ENCODE results near the gene GINS2.

The GINS2 gene

DNA sequence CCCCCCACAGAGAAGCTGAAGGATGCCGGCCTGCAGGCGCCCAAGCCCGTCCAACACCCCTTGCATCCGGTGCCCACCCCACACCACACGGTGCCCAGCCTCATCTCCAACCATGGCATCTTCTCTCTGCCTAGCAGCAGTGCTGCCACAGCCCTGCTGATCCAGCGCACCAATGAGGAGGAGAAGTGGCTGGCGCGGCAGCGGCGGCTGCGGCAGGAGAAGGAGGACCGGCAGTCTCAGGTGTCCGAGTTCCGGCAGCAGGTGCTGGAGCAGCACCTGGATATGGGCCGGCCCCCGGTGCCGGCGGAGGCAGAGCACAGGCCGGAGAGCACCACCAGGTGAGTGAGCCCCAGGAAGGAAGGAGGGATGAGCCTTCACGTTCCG, 31.5 kb downstream of the GINS2 start:
- no peak overlapping the region for H3K4me3 ChIP-seq (ENCODE audit: low read depth, low read length, poor library complexity, severe bottlenecking)
- H4K20me1 ChIP-seq (ENCODE audit: insufficient read depth, low read length) = no peaks in the 10 kb centered on the region
- no peak overlapping the region for H2AFZ ChIP-seq (ENCODE audit: low read length)
- no peak overlapping the region for H3K4me2 ChIP-seq (ENCODE audit: low read length)
- H3K9me2 ChIP-seq (ENCODE audit: low read depth, low read length) = no peaks in the 10 kb centered on the region
- H3K27ac ChIP-seq (ENCODE audit: low read depth, low read length, poor library complexity, severe bottlenecking) = no peak overlapping the region
- H3K27me3 ChIP-seq (ENCODE audit: insufficient read depth, low read length) = no peaks in the 10 kb centered on the region
- no peak for TF ChIP-seq CTCF (IDR thresholded peaks at IDR 0.05; ENCODE audit: low read length)
- no peak for TF ChIP-seq EZH2 (IDR thresholded peaks at IDR 0.05; ENCODE audit: borderline replicate concordance, low read length)
- H3K9ac ChIP-seq (ENCODE audit: low read length) = no peak overlapping the region
- H3K9me3 ChIP-seq (ENCODE audit: low read length) = no peaks in the 10 kb centered on the region
- H3F3A ChIP-seq (ENCODE audit: insufficient read depth, low read length) = no peaks in the 10 kb centered on the region
- H3K36me3 ChIP-seq (ENCODE audit: insufficient read depth, low read length) = peaks cover 85% of the 10 kb centered on the region
- H3K4me1 ChIP-seq (ENCODE audit: insufficient read depth, low read length, severe bottlenecking) = no peaks in the 10 kb centered on the region
- no peaks in the 10 kb centered on the region for H3K79me2 ChIP-seq (ENCODE audit: insufficient read depth, low read length)

DNA sequence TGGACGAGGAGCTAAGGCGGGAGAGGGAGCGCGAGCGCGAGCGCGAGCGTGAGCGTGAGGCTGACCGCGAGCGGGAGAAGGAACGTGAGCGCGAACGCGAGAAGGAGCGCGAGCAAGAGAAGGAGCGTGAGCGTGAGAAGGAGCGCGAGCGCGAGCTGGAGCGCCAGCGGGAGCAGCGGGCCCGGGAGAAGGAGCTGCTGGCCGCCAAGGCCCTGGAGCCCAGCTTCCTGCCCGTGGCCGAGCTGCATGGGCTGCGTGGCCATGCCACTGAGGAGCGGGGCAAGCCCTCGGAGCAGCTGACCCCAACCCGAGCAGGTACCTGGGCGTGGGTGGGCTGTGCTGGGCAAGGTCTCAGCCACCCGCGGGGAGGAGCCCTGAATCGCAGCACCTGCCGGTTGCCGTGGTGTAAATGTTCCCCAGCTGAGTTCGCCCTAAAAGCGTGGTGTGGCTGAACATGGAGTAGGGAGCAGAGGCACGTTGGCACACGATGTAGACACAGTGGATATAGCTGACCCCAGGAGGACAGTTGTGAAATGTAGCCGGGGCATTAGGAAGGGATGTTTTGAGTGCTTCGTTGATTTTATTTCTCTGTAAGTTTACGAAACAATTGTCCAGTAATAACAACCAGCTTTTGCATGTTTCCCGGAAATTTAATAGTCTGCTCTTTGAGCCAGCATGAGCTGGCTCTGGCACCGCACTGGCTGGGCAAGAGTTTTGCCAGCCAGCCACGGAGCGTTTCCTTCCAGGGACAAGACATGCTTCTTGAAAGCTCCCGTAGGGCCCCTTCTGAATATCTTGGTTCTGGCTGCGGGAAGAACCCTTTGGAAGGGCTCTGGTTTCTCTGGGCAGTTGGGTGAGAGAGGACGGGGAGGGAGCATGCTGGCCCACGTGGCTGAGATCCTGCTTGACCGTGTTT, 32.1 kb downstream of the GINS2 start:
- no peak overlapping the region for H3K9ac ChIP-seq (ENCODE audit: low read length)
- H3K27me3 ChIP-seq (ENCODE audit: insufficient read depth, low read length) = no peaks in the 10 kb centered on the region
- H3K4me1 ChIP-seq (ENCODE audit: insufficient read depth, low read length, severe bottlenecking) = peaks cover 4% of the 10 kb centered on the region
- no peak for TF ChIP-seq EZH2 (IDR thresholded peaks at IDR 0.05; ENCODE audit: borderline replicate concordance, low read length)
- no peak for TF ChIP-seq CTCF (IDR thresholded peaks at IDR 0.05; ENCODE audit: low read length)
- no peak overlapping the region for H2AFZ ChIP-seq (ENCODE audit: low read length)
- no peaks in the 10 kb centered on the region for H4K20me1 ChIP-seq (ENCODE audit: insufficient read depth, low read length)
- no peak overlapping the region for H3K27ac ChIP-seq (ENCODE audit: low read depth, low read length, poor library complexity, severe bottlenecking)
- no peak overlapping the region for H3K4me3 ChIP-seq (ENCODE audit: low read depth, low read length, poor library complexity, severe bottlenecking)
- H3K4me2 ChIP-seq (ENCODE audit: low read length) = no peak overlapping the region
- no peaks in the 10 kb centered on the region for H3K9me2 ChIP-seq (ENCODE audit: low read depth, low read length)
- H3K9me3 ChIP-seq (ENCODE audit: low read length) = no peaks in the 10 kb centered on the region
- peaks cover 85% of the 10 kb centered on the region for H3K36me3 ChIP-seq (ENCODE audit: insufficient read depth, low read length)
- H3F3A ChIP-seq (ENCODE audit: insufficient read depth, low read length) = no peaks in the 10 kb centered on the region
- no peaks in the 10 kb centered on the region for H3K79me2 ChIP-seq (ENCODE audit: insufficient read depth, low read length)

- Histone ChIP-seq H2AFZ (ENCODE audit: low read length) (no peak overlapping the region), H3K27ac (ENCODE audit: low read depth, low read length, poor library complexity, severe bottlenecking) (no peak overlapping the region), H3K9me2 (ENCODE audit: low read depth, low read length) (no peaks in the 10 kb centered on the region), H3K4me1 (ENCODE audit: insufficient read depth, low read length, severe bottlenecking) (peaks cover 15% of the 10 kb centered on the region), H3K9me3 (ENCODE audit: low read length) (no peaks in the 10 kb centered on the region), H3K4me2 (ENCODE audit: low read length) (no peak overlapping the region), H3K36me3 (ENCODE audit: insufficient read depth, low read length) (peaks cover 80% of the 10 kb centered on the region), H3F3A (ENCODE audit: insufficient read depth, low read length) (no peaks in the 10 kb centered on the region), H3K27me3 (ENCODE audit: insufficient read depth, low read length) (no peaks in the 10 kb centered on the region), H4K20me1 (ENCODE audit: insufficient read depth, low read length) (no peaks in the 10 kb centered on the region), H3K4me3 (ENCODE audit: low read depth, low read length, poor library complexity, severe bottlenecking) (no peak overlapping the region), H3K79me2 (ENCODE audit: insufficient read depth, low read length) (no peaks in the 10 kb centered on the region), H3K9ac (ENCODE audit: low read length) (no peak overlapping the region)
- TF ChIP-seq EZH2 (IDR thresholded peaks at IDR 0.05; ENCODE audit: borderline replicate concordance, low read length) = no peak
- no peak for TF ChIP-seq CTCF (IDR thresholded peaks at IDR 0.05; ENCODE audit: low read length)
Observed at GRCh38 chr16:85655216-85656129, 33.3 kb downstream of the GINS2 start.

All from OCI-LY1 (cell line).